HG02970 (cell line): ENCODE data around the gene LAIR1.
"Not testable (repeated sequence)": the region's sequence is repeated elsewhere in the genome, so short reads cannot be mapped to it uniquely, and the experiment has no call there.

ENCODE experiments used
- ATAC-seq: cut with Tn5 transposase; IDR thresholded peaks from one replicate; pipeline ENCODE4 v1.9.1; 2021; ENCODE audit warnings: mild to moderate bottlenecking, moderate library complexity, moderate number of reproducible peaks; ENCODE audit not compliant: unreplicated experiment, low FRiP score

Gene LAIR1

GRCh38 chr19:54322295-54322694, 42.4 kb downstream of the LAIR1 start:
- not testable (repeated sequence) for ATAC-seq

DNA sequence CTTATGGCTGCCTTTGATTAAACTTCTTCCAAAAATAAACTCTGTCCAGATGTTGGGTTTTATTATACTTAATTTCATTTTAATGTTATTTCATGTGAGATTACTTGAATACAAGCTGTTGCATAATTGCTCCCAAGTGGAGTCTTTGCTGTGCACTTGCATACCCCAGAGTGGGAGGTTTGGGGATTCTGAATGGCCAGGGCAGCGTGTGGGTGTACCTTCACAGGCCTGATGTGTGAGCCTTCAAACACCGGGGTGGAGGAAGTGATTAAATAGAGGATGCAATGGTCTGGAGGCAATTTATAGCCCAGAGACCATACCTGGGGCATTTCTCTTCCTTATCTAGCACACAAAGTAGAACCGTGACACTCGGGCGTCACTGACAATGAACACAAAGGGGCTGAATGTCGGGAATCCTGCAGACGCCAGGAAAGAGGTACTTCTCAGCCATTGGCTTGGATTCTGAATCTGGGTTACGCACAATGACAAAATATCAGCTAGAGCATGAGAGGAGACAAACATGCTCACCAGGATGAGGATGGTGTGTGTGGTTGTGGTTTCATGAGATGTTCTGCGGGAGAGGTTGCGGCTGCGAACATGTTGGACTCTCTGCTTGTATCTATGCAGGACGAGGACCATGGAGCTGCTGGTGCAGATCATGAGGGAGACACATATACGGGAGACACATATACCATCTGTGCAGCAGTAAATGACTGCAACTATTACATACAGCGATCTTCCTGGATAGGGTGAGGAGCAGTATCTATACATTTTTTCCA, 44.6 kb downstream of the LAIR1 start:
- no peak for ATAC-seq

GRCh38 chr19:54319049-54319448, 45.7 kb downstream of the LAIR1 start:
- no peak for ATAC-seq

DNA sequence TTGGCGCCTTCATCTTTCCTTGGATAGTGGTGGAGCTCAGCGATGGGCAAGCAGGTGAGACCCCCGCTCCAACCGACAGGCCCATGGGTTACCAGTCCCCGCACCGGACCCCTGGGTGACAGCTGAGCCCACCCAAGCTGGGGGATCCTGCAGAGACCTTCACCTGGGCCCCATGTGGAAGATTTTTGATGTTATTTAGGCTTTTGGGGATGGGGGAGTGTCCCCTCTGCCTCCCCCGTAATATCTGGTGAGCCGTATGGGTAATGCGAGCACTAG, 46.8 kb downstream of the LAIR1 start:
- no peak for ATAC-seq

DNA sequence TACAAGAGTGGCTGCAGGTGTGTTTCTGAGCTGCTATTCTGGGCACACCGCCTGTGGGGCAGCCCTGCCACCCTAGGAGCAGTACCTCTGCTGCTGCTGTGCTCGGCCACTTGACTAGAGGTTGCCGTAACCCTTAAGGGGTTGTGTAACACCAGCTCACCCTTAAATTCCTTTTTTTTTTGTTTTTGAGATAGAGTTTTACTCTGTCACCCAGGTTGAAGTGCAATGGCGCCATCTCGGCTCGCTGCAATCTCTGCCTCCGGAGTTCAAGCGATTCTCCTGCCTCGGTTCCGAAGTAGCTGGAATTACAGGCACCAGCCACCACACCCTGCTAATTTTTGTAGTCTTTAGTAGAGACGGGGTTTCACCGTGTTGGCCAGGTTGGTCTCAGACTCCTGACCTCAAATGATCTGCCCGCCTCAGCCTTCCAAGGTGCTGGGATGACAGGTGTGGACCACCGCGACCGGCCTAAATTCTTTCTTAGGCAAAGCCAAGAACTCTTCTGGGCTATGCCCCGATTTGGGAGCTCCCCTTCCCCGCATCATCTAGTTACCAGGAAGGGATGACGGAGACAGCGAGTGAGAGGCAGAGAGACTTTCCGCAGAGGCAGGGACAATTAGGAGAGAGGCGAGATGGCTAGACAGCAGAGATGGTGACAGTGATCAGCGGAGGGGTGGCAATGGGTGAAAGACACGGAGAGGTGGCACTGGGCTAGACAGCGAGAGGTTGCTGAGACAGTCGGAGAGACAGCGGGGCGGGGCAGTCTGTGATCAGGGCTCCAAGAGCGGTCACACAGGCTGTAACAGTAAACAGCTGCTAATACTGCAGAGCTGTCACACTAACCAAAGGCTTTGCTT, 47.4 kb downstream of the LAIR1 start:
- no peak for ATAC-seq

DNA sequence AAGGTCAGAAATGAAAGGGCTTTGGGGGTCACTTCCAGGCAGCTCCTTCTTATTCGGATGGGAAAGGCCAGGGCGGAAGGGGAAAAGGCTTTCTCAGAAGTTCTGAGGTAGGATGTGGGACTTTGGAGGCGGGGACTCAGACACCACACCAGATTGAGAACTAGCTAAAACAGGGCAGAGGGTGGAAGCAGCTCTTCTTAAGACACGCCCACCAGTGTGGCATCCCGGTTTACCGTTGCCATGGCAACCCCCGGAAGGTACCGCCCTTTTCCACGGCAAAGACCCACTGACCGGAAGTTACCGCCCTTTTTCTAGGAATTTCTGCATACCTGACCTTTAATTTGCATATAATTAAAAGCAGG, 48.0 kb downstream of the LAIR1 start:
- ATAC-seq = no peak

DNA sequence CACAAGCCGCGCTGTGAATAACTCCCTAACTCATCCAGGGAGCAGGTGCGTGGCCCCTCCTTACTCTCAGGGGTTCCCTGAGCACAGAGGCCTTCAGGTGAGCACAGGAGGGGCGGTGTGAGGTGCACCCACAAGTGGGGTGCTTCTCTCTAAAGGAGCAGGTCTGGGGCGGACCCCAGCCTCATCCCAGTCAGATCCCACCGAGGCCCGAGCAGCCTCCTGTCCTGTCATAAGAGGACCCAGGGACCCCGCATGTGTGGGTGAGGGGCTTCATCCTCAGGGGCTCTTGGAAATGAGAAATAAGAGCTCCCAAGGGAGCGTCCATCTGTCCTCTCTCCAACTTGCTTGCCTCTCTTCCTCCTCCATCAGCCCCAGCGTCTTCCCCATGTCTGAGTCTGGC, 48.8 kb downstream of the LAIR1 start:
- ATAC-seq = no peak

DNA sequence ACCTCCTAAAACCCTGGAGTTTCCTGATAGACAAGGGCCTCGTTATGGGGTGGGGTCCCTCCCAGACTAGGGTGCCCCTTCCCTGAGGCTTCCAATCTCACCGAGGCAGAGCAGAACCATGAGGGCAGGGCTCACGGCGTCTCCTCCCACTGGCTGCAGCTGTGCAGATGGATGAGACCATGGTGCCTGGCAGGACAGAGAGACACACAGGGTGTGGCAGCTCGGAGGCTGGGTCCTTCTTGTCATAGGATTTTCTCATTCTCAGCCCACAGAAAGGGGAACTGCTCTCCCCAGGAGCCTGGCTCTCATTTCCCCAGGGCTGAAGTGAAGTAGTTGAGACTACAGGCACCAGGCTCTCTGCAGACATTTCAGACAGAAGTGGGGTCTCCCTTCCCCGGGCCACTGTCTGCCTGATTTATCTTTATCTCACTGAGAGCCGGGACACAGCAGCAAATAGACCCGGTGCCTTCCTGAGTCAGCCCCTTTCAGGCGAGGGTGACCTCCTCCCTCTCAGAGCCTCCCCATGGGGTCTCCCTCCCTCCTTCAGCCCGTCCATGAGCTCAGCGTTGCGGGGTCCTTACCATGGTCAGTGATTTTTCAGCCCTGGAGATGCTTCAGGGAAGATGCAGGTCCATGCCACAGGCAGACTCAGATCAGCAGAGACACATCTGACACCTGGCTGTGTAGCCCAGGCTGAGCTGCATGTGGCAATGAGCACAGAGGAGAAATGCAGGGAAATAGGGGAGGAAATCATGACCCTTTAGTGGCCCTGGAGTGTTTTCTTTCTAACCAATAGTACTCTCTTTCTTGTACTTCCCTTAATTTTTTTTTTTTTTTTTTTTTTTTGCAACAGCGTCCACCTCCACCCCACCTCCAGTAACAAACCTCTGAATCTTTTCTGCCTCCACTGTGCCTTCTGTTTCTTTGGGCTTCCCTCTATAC, 52.0 kb downstream of the LAIR1 start, which contains the start of gene LILRA5:
TSS of gene LILRA5 (minus strand) at position 731 of the 942 bp plus-strand sequence. CDS start at position 584, 147 bp downstream.
- no peak for ATAC-seq

DNA sequence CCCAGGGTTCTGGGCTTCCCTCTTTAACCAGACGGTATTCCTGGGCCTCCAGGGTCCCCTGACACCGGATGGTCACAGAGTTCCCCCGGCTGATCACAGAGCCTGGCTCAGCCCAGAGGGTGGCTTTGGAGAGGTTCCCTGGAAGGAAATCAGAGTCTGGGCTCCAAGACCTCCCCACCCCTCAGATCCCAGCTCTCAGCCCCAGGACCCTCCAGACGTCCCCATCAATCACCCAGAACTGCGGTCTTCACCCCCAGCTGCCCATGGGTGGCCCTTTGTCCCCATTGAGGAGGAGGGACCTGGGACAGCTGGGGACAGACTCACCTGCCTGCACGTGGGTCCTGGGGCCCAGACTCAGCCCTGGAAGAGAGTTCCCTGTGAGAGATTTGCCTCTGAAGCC, 52.7 kb downstream of the LAIR1 start:
- ATAC-seq = no peak

GRCh38 chr19:54311486-54311885, 53.2 kb downstream of the LAIR1 start:
- ATAC-seq = no peak

GRCh38 chr19:54310543-54310942, 54.2 kb downstream of the LAIR1 start:
- ATAC-seq = no peak

GRCh38 chr19:54309811-54310210, 54.9 kb downstream of the LAIR1 start:
- ATAC-seq = no peak

DNA sequence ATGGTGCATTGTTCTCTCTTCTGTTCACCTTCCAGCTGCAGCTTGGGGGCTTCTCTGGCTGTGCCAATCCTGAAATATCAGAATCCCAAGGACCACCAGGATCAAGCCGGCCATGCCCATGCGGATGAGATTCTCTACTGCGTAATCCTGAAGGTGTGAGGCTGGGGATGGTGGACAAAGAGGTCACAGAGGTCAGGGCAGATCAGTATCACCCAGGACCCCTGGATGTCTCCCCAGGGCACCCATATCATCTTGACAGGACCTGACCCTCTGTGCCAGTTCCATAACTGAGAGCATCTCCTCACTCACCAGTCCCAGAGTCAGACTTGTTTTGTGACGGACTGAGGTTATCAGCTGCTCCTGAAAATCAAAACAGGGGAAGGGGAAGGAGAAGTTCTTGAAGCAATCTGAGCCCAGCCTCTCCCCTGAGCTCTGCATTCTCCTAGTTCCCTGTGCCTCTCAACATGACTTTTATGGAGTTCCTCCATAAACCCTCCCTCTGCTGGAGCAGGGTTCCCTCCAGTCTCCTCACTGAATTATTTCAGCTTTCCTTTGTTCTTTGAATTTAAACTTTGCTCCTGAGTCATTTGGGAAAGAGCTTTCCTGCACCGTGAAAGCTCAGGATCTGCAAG, 57.2 kb downstream of the LAIR1 start:
- ATAC-seq = no peak

DNA sequence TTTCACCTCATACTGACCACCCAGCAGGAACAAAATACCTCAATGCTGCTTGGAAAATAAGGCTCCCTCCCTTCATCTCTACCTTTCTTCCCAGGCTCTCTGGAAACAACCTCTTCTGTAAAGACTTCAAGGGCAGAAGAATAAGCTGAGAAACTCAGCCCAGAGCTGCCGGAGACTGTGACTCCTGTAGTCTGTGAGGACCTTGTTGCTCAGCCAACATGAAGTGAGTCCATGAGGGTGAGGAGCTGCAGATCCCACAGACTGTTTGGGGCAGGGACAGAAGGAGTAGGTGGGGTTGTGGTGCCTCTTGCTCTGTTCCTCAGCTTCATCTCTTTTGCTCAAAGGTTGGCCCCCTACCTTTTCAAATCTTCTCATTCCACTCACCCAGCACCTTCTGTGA, 59.6 kb downstream of the LAIR1 start:
- ATAC-seq = no peak

DNA sequence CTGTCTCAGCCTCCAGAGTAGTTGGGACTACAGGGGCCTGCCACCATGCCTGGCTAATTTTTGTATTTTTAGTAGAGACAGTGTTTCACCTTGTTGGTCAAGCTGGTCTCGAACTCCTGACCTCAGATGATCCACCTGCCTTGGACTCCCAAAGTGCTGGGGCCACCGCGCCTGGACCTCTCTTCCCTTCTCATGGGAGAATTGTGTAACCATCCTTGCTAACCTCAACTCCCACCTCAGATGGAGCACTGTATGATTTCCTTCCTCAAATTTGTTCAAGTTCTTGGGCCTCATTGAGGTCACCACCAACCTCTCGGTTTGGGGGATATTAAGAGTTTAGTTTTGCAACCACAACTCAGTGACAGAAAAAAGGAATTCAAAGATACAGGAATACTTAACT, 62.5 kb downstream of the LAIR1 start:
- no peak for ATAC-seq
